ENCODE measurements around the gene SLC41A2. TPM values are rescaled to one million over a fixed set of nuclear protein-coding genes. Genes with fewer than 3 reads are reported as not detected.
"Not testable (repeated sequence)": the region's sequence is repeated elsewhere in the genome, so short reads cannot be mapped to it uniquely, and the experiment has no call there.

SLC41A2 gene
- total and polyA plus RNA-seq, 5 experiments from 2014 or later = 0.69 to 2.9 (median 2.8) TPM; not detected in 2

DNA sequence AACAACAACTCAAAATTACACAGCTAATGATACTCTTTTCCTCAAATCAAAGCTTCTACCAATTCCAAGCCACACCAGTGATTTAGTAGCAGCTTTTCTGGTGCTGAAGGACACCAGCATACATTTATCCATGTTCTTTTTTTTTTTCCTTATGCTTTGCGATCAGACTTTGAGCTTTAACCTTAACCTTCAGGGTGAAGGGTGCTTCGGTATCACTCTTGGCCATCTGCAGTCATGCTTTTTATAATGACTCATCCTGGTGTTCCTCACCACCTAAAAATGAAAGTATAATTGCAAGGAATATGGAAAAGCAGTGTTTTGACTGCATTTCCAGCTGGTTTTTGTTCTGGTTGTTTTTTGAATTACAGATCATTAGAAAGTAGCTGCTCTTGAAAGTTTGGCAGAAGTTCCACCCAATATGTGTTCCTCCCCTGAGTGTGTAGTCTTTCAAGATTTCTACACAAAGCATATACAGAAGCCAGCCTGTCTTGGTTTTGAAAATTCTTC, 1.3 kb upstream of the SLC41A2 start:
- no peak for DNase-seq
- Mint-ChIP-seq H3K4me3 (peak overlapping the region in 8 of 10 donors; percentile 87 to 97 (median 94)), H3K9me3 (no peaks in the 10 kb centered on the region), H3K27ac (peak overlapping the region in 1 of 10 donors; percentile 53), H3K4me1 (peaks cover 9 to 24% (median 19%) of the 10 kb centered on the region in 4 donors), H3K36me3 (no peaks in the 10 kb centered on the region), H3K27me3 (peaks cover 8 to 20% (median 13%) of the 10 kb centered on the region in 5 donors)
- ATAC-seq = no peak
- POLR2A ChIA-PET = interaction anchor here (0.6 to 0.8 kb wide), 2 partner anchors 502 to 577 kb away, joined by 3 read pairs; no protein-coding TSS in a partner anchor

DNA sequence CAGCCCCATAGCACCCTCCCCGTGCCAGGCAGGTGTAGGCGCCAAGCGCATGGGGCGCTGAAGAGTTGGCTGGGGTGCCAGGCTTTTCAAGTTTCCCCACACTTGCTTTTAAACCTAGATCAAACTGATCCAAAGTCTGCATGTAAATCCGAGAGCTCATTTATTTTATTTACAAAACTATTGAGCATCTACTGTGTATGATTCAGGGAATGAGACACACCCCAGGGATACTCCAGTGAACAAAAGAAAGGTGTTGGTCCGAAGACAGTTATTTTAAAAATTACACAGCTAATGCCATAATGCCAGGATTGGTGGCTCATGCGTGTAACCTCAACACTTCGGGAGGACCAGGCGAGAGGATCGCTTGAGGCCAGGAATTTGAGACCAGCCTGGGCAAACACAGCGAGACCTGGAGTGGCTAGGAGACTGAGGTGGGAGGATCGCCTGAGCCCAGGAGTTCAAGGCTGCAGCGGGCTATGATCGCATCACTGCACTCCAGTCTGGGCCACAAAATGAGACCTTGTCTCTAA, 780 bp upstream of the SLC41A2 start:
- H3K27ac Mint-ChIP-seq = peak overlapping the region; percentile 75 to 97 (median 92)
- DNase-seq = no peak

DNA sequence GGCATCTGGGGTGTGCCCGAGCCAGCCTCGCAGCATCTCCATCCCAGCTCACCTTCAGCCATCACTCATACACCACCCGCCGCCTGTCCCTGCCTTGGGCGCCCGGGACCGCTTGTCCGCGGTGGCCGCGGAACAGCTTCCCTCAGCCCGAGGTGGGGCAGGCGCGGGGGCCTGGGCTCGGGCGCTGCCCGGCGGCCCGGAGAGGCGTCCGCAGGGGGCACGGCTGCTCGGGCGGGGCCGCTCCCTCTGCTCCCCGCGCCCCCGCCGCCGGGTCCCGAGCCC, 430 bp downstream of the SLC41A2 start:
- H3K4me3 Mint-ChIP-seq = peak overlapping the region; percentile 81 to 91 (median 88)
- H3K27me3 Mint-ChIP-seq = peaks cover 0 to 11% (median 3%) of the 10 kb centered on the region in 5 donors
- POLR2A ChIA-PET = interaction anchor here (1.2 kb wide), 1 partner anchor 820 kb away, joined by 4 read pairs; the partner anchor contains the start of gene NFYB
- no peaks in the 10 kb centered on the region for H3K36me3 Mint-ChIP-seq
- H3K4me1 Mint-ChIP-seq = peaks cover 9 to 24% (median 19%) of the 10 kb centered on the region in 4 donors
- DNase-seq (peak in 7 of 10 donors; percentile 2 to 46 (median 34)), ATAC-seq (peak; percentile 41 to 43)
- peak overlapping the region in 8 of 10 donors; percentile 44 to 88 (median 70) for H3K27ac Mint-ChIP-seq
- no peaks in the 10 kb centered on the region for H3K9me3 Mint-ChIP-seq

More for the DNA sequence above, 780 bp upstream of the SLC41A2 start:
- H3K9me3 Mint-ChIP-seq = no peaks in the 10 kb centered on the region
- peak in 1 of 2 donors; percentile 94 for ATAC-seq
- POLR2A ChIA-PET = interaction anchor here (0.6 to 1.2 kb wide), 3 partner anchors 501 to 821 kb away, joined by 3 to 4 read pairs (median 3); partner anchors contain the start of gene NFYB
- no peaks in the 10 kb centered on the region for H3K36me3 Mint-ChIP-seq
- peaks cover 9 to 24% (median 19%) of the 10 kb centered on the region in 4 donors for H3K4me1 Mint-ChIP-seq
- peaks cover 6 to 18% (median 10%) of the 10 kb centered on the region in 5 donors for H3K27me3 Mint-ChIP-seq
- H3K4me3 Mint-ChIP-seq = peak overlapping the region; percentile 87 to 97 (median 94)

DNA sequence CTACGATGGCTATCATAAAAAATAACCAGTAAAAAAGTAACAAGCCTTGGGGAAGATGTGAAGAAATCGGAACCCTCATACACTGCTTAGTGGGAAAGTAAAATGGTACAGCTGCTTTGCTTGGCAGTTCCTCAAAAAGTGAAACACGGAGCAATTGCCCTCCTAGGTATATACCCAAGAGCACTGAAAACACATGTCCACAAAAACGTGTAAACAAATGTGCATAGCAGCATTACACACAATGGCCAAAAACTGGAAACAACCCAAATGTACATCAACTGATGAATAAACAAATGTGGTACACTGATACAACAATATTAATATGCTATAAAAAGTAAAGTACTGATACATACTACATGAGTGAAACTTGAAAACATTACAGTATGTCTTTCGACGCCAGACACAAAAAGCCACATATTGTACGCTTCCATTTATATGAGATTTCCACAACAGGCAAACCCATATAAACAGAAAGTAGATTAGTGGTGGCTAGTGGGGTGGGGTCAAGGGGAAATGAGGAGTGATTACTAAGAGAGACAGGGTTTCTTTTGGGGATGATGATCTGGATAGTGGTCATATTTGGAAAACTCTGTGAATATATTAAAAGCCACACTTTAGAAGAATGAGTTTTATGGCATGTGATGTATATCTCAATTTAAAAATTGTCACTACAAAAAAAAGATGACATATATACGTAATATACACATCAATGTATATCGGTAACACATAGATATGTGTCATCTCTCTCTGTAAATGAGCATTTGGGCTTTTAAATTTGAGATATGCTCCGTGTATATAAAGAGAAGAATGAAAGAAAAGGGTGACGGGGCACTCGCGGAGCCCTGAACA, 996 bp downstream of the SLC41A2 start:
- Mint-ChIP-seq H3K4me3 (peak overlapping the region; percentile 81 to 91 (median 88)), H3K4me1 (peaks cover 9 to 24% (median 19%) of the 10 kb centered on the region in 4 donors), H3K36me3 (no peaks in the 10 kb centered on the region), H3K9me3 (no peaks in the 10 kb centered on the region), H3K27ac (peak overlapping the region in 9 of 10 donors; percentile 11 to 88 (median 69)), H3K27me3 (peaks cover 0 to 11% (median 3%) of the 10 kb centered on the region in 5 donors)
- POLR2A ChIA-PET = no interaction called here
- DNase-seq (peak in 1 of 10 donors; percentile 2), ATAC-seq (no peak)

DNA sequence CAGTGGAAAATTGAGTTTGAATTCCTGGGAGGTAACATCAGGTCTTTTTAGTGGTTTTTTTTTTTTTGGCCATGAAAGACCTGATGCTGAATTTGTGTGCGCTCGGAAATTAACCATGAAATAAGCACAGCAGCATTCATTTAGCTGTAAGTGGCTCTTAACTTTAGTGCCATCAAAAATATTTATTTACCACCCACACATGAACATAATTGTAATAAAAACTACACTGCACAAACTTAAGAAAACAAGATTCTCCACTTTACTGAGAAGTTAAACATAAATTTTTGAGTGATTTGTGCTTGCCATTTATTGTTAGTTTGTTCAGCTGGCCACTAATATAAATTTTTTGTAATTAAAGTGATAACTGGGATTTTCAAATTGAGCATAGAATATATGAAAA, 2.4 kb downstream of the SLC41A2 start:
- H3K36me3 Mint-ChIP-seq = no peaks in the 10 kb centered on the region
- POLR2A ChIA-PET = no interaction called here
- no peak overlapping the region for H3K27ac Mint-ChIP-seq
- peaks cover 0 to 5% (median under 1%) of the 10 kb centered on the region in 5 donors for H3K27me3 Mint-ChIP-seq
- no peak overlapping the region for H3K4me3 Mint-ChIP-seq
- ATAC-seq (no peak), DNase-seq (no peak)
- peaks cover 8 to 24% (median 18%) of the 10 kb centered on the region in 4 donors for H3K4me1 Mint-ChIP-seq
- H3K9me3 Mint-ChIP-seq = no peaks in the 10 kb centered on the region

DNA sequence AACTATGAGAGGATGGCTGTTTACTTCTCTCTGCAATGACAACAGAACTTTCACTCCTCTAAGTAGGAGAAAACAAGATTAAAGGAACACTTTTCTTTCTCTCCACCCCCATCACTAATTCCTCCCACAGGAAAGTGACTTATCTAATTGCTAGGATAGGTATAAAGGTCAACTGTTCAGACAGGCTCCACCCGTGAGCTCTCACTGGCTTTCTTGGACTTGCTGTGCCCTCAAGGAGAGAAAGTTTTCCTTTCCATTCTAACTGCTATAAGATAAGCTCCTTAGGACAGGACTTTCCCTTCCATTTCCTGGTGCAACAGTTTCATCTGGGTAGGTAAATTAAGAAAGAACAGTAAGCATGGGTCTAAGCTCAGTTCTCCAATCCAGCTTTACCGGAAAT, 4.8 kb downstream of the SLC41A2 start:
- Mint-ChIP-seq H3K27ac (no peak overlapping the region), H3K36me3 (no peaks in the 10 kb centered on the region), H3K9me3 (no peaks in the 10 kb centered on the region), H3K27me3 (peaks cover 0 to 3% (median 0%) of the 10 kb centered on the region in 5 donors), H3K4me1 (peaks cover 0 to 8% (median 5%) of the 10 kb centered on the region in 4 donors), H3K4me3 (no peak overlapping the region)
- no peak for ATAC-seq
- POLR2A ChIA-PET = no interaction called here
- no peak for DNase-seq

DNA sequence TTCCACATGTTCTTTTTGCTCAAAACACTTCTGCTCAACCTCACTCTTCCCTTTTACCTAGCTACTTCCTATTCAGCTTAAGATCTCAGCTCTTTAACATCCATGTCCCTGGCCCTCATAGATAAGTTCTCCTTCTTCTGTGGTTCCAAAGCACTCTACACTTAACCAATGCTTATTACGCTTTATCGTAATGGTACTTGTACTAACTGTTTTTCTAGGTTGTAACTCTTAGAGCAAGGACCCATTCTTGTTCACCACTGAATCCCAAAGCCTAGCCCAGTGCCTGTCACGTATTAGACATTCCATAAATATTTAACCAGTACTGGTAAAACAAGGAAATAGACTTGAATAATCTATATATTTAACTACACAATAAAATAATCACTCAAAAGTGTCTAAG, 5.3 kb downstream of the SLC41A2 start:
- Mint-ChIP-seq H3K4me3 (no peak overlapping the region), H3K4me1 (peaks cover 0 to 8% (median 5%) of the 10 kb centered on the region in 4 donors), H3K36me3 (no peaks in the 10 kb centered on the region), H3K9me3 (no peaks in the 10 kb centered on the region), H3K27ac (no peak overlapping the region), H3K27me3 (peaks cover 0 to 3% (median 0%) of the 10 kb centered on the region in 5 donors)
- DNase-seq (no peak), ATAC-seq (no peak)
- POLR2A ChIA-PET = no interaction called here

DNA sequence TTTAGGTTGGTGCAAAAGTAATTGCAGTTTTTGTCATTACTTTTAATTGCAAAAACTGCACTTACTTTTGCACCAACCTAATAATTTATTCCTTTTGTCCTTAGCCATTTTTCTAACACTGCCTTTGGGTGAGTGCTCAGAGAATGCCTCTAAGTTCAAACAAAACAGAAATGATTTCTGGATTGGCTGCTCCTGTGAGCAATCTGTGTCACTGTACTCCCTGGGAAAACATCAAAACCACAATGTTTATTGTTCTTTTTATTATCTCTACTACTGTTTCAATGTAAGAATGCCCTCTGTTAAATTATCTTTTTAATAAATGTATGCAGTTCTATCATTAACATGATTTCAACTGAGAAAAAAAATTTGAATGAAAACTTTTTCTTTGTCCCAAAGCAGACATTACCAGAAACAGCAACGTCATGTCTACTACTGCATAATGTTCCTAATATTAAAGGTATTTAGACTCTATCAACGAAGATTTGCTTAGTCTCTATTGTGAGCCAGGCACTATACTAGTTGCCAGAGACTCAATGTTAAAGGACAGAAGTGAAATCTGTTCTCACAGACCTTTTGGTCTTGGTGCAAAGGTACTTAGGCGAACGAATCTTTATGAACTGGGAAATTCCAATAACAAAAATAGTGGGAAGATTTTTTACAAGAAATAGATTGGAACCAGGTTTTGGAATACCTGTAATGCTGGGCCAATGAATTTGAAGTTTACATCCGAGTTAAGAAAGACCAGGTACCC, 6.2 kb downstream of the SLC41A2 start:
- POLR2A ChIA-PET = no interaction called here
- H3K27me3 Mint-ChIP-seq = peaks cover 0 to 3% (median 0%) of the 10 kb centered on the region in 5 donors
- peaks cover 0 to 1% (median under 1%) of the 10 kb centered on the region in 4 donors for H3K4me1 Mint-ChIP-seq
- no peaks in the 10 kb centered on the region for H3K9me3 Mint-ChIP-seq
- ATAC-seq (no peak), DNase-seq (no peak)
- no peaks in the 10 kb centered on the region for H3K36me3 Mint-ChIP-seq
- no peak overlapping the region for H3K27ac Mint-ChIP-seq
- H3K4me3 Mint-ChIP-seq = no peak overlapping the region

DNA sequence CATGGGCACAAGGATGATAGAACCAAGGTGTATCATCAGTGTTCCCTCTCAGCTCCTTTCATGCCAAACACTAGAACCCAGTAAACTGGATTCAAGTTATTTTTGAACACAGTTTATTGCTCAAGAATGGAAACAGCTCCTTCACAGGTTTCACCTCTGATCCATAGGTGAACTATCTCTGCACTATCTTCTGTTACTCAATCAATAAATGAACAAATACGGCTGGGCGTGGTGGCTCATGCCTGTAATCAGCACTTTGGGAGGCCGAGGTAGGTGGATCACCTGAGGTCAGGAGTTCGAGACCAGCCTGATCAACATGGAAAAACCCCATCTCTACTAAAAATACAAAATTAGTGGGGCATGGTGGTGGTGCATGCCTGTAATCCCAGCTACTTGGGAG, 9.4 kb downstream of the SLC41A2 start:
- ATAC-seq, H3K4me3 Mint-ChIP-seq, POLR2A ChIA-PET, DNase-seq, H3K27ac Mint-ChIP-seq, H3K27me3 Mint-ChIP-seq, H3K36me3 Mint-ChIP-seq, H3K4me1 Mint-ChIP-seq: not testable (repeated sequence)
- peaks cover 0 to 10% (median 3%) of the 10 kb centered on the region in 9 donors for H3K9me3 Mint-ChIP-seq

DNA sequence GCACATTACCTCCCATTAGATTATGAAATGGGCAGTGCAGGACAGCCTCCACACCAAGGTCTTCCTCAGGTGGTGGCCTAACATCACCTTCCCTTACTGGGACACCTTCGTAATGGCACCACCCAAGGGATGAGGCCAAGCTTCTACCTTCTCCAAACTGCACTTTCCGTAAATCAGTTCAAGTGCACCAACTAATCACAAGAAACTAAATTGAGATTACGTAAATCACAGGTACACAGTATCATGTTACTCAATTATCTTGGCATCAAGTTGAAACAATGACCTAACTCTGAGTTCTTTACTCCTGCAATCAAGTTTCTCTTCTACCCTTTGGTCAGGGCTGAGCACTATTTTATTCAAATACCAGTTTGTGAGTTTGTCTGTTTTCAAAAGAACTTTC, 13.8 kb downstream of the SLC41A2 start:
- Mint-ChIP-seq H3K4me3 (no peak overlapping the region), H3K27ac (no peak overlapping the region), H3K4me1 (no peaks in the 10 kb centered on the region), H3K27me3 (peaks cover 0 to 4% (median 0%) of the 10 kb centered on the region in 5 donors), H3K36me3 (peaks cover 0 to 10% (median 5%) of the 10 kb centered on the region in 3 donors), H3K9me3 (peaks cover 0 to 21% (median 7%) of the 10 kb centered on the region in 9 donors)
- POLR2A ChIA-PET = no interaction called here
- ATAC-seq = no peak
- no peak for DNase-seq

DNA sequence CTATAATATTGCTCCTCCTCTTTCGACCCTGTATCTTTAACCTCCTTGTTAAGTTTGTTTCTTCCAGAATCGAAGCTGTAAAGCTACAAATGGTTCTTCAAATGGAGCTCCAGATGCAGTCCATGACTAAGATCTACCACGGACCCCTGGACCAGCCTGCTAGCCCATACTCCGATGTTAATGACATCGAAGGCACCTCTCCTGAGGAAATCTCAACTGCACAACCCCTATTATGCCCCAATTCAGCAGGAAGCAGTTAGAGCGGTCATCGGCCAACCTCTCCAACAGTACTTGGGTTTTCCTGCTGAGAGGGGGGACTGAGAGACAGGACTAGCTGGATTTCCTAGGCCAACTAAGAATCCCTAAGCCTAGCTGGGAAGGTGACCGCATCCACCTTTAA, 14.7 kb downstream of the SLC41A2 start:
- H3K27ac Mint-ChIP-seq, H3K4me3 Mint-ChIP-seq, H3K4me1 Mint-ChIP-seq, ATAC-seq, DNase-seq, H3K27me3 Mint-ChIP-seq, H3K36me3 Mint-ChIP-seq, POLR2A ChIA-PET: not testable (repeated sequence)
- H3K9me3 Mint-ChIP-seq = peaks cover 0 to 21% (median 7%) of the 10 kb centered on the region in 9 donors

DNA sequence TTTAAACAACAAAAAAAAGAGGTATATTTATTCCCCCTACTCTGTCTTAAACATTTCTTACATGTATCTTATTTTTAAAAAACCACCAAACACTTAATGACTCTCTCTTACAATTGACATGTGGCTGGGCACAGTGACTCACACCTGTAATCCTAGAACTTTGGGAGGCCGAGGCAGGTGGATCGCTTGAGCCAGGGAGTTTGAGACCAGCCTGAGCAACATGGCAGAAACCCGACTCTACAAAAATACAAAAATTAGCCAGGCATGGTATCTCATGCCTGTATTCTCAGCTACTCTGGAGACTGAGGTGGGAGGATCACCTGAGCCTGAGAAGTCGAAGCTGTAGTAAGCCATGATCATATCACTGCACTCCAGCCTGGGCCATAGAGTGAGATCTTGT, 16.0 kb downstream of the SLC41A2 start:
- peaks cover 0 to 10% (median 5%) of the 10 kb centered on the region in 3 donors for H3K36me3 Mint-ChIP-seq
- peaks cover 0 to 21% (median 7%) of the 10 kb centered on the region in 9 donors for H3K9me3 Mint-ChIP-seq
- DNase-seq (no peak), ATAC-seq (no peak)
- H3K4me3 Mint-ChIP-seq = no peak overlapping the region
- POLR2A ChIA-PET = no interaction called here
- no peaks in the 10 kb centered on the region for H3K4me1 Mint-ChIP-seq
- no peak overlapping the region for H3K27ac Mint-ChIP-seq
- H3K27me3 Mint-ChIP-seq = peaks cover 0 to 5% (median 0%) of the 10 kb centered on the region in 5 donors
